DLD1 (cell line): Measurements from ENCODE around the gene HTRA1.

Source experiments
- in situ Hi-C: cut with HindIII; loops from 2 replicates; pipeline ENCODE4 v1.10.0; 2017; ENCODE audit warnings: low sequenced_read_pairs

Gene HTRA1

DNA sequence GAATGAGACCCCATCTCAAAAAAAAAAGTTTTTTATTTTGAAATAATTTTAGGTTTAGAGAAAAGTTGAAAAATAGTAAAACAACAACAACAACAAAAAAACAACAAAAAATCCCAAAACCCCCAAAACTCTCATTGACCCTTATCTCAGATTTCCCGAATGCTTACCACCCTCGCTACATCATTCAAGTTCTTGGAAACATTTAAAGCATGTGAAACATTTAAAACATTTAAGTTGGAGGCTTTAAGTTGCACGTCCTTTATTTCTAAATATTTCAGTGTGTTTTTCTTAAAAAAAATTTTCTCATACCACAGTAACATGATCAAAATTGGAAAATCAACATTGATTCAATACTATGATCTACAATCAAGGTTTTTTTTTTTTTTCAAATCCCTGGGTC, 7.3 kb upstream of the HTRA1 start:
- in situ Hi-C loops, result no loop called here

DNA sequence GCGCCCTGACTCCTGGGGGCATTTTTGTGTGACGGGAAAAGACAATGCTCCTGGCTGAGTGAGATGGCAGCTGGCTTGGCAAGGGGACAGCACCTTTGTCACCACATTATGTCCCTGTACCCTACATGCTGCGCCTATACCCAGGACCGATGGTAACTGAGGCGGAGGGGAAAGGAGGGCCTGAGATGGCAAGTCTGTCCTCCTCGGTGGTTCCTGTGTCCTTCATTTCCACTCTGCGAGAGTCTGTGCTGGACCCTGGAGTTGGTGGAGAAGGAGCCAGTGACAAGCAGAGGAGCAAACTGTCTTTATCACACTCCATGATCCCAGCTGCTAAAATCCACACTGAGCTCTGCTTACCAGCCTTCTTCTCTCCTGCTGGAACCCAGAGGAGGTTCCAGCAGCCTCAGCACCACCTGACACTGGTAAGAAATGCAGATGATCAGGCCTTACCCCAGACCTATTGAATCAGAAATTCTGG, 6.7 kb upstream of the HTRA1 start, which contains the start of gene ARMS2:
Gene ARMS2 (plus strand): TSS at position 51 of the 478 bp plus-strand sequence. CDS start 75 bp downstream, at position 126.
- in situ Hi-C loops, result no loop called here

DNA sequence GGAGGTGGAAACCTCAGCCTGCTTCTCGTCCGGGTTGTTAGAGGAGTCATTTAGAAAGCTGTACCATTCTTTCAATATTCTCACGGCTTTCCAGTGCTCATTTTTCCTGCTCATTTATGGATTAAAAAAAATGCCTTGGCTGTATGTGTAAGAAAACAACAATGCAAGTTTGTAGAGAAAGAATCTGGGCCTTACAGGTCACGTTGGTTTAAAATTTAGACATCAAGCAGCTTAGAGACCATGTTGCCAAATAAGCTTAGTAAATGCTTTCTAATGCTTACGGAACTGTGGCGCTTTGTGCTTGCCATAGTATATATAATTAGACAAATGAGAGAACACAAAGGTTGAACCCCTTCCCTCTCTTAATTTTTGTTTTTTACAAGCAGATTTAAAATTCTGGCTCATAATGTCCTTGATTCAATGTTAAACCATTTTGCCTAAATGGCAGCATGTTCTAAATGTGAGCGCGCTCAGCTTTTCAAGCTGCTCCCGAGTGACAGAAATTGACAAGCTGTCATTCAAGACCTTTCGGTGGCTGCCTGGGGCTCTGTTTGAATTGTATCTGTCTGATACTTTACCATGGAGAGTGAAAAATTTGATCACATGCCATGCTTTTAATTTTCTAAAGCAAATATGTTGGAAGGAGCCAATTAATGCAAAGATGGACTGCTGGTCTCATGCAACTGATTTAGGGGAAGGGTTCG, 5.8 kb upstream of the HTRA1 start:
- in situ Hi-C loops, result no loop called here

DNA sequence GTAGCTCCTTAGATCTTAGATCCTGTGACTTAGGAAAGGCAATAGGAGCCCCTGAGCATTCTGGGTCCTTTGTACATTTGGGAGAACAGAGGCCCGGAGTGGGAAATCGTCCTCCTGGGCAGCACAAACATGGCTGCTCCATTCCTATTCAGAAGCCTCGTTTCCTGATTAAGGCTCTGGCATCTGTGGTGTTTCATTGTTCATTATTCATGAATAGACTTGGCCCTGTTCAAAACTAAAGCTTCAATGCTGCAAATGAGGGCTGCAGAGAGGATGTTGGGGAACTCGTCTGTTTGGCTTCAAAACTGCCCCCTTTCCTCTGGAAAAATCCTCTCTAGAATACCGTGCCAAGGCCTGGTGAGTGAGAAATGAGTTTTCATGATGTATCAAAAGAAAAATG, 3.4 kb upstream of the HTRA1 start:
- in situ Hi-C loops, result no loop called here

DNA sequence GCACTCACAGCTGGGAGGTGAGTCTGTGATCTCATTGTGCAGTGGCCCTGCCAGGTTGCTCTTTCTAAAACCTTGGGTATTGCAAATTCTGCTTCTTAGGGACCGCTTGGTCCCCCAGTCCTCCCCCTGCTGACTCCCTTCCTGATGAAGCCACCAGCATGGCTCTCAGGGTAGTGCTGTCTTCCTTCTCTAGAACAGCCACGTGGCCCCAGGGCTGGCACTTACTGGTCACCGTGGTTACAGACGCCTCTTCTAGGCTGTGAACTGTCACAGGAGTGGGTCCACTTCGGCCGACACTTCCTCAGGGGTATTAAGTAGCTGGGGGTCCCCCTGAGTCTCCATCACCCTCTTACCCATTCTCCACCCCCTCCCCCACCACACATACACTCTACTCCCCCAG, 2.7 kb upstream of the HTRA1 start:
- in situ Hi-C loops, result no loop called here

DNA sequence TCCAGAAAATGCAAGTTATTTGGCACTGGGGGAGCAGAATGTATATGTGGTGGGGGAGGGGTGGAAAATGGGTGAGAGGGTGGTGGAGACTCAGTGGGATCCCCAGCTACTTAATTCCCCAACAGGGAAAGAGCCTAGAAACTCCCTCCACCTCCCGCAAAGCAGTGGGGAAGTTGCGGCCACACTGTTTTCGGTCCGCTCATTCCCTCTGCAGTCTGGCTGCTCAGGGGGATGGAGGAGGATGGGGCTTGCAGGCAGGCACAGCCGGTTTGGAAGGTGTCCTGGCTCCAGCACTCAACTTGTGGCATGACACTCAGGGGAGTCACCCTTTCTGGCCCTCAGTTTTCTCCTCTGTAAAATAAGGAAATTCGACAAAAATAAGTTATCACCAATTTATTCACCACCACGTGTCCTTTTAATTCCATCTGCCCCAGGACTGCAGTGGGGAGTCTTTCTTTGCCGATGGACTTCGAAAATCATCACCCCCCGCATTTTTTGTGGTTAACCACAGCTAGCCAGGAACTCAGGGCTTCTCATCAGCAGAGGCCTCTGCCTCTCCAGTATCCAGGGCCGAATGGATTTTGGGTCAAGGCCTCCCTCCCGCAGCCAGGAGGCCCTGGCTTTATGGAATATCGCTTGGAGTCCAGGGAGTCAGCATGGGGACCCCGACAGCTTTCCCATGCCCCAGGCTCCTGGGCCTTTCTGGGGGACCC, 1.6 kb upstream of the HTRA1 start:
- in situ Hi-C loops, result no loop called here

DNA sequence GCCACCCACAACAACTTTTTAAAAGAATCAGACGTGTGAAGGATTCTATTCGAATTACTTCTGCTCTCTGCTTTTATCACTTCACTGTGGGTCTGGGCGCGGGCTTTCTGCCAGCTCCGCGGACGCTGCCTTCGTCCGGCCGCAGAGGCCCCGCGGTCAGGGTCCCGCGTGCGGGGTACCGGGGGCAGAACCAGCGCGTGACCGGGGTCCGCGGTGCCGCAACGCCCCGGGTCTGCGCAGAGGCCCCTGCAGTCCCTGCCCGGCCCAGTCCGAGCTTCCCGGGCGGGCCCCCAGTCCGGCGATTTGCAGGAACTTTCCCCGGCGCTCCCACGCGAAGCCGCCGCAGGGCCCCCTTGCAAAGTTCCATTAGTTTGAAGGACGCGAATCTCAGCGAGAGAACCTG, 461 bp upstream of the HTRA1 start:
- in situ Hi-C loops, result no loop called here

DNA sequence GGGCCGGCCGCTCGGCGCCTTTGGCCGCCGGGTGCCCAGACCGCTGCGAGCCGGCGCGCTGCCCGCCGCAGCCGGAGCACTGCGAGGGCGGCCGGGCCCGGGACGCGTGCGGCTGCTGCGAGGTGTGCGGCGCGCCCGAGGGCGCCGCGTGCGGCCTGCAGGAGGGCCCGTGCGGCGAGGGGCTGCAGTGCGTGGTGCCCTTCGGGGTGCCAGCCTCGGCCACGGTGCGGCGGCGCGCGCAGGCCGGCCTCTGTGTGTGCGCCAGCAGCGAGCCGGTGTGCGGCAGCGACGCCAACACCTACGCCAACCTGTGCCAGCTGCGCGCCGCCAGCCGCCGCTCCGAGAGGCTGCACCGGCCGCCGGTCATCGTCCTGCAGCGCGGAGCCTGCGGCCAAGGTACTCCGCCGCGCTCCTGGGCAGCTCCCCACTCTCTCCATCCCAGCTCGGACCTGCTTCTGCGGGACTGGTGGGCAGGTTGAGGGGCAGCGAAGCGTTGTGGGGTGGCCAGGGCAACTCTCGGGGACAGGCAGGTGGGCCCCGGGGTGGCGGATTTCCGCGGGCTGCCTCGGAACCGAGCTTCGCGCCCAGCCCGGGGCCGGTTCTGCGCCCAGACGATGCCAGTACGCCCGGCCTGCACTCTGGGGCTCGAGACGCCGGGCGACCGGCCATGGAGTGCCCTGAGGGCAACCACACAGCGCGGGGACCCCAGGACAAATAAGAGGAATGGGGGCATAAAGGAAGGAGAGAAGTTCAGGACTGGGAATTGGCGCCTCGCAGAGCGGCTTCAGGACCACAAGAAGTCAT, 578 bp downstream of the HTRA1 start:
- in situ Hi-C loops, result no loop called here

DNA sequence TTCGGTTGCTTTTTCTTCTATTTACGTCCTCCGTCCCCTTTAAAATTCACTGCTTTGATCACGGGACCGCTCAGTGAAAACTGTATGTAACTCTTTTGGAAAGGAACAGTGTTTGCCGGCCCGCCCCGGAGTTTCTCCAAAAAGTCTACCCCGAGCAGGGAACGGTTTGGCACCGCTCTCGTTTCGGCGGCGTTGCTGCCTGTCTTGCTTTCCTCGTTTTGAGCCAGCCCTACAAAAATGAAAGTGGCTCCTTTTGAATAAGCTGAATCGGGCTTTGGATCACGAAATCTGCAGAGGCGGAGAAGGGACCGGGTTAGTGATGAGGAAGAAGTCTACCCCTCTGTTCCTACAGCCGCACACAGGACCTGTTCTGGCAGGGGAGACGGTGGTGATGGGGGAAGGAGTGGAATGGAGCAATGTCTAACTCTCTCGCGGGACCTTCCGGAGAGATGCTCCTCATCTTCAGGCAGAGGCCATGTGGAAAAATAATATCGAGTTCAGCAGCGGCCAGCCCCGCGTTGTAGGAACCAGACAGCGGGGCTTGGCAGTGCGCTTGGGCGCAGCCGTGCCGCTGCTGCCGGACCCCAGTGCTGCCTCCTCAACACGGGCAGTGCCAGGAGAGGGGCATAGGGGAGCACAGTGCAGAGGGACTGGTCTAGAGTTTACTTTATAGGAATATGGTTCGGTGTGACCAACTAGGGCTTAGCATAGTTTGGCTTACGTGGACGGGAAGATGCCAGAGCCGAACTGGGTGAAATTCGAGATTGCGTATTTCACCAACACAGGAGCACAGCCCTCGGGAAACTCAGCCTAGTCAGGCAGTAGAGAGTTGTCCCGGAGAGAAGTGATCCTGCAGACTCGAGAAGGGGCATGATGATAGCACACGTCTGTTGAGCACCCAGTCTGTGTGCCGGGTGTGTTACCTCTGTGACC, 1.4 kb downstream of the HTRA1 start:
- in situ Hi-C loops, result no loop called here

DNA sequence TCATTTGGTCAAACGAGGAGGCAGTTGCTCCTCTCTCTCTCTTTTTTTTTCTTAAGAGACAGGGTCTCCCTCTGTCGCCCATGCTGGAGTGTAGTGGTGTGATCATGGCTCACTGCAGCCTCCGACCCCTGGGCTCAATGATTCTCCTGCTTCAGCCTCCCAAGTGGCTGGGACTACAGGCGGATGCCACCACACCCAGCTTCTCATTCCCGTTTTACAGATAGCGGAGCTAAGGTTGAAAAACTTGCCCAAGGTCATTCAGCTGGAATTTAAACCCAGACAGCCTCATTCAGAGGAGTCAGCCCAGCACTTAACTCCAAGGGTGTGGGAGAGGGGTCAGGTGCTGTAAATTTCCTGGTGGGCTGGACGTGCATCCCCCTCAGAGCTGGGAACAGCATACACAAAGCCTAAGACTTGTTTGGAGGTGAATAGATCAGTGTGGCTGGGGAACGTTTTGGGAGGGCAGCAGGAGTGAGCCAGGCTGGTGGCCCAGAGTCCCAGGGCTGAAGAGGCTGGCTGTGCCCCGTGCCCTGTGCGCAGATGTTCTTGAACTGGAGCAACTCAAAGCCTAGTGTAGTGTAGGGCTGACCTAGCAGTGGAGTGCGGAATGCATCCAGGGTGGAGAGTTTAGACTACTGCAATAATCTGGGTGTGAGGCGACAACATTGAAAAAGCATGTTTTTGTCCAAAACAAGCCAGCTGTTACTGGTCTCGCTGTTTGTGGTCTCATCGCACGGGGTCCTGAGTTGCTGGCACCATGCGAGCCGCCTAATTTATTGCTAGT, 2.3 kb downstream of the HTRA1 start:
- in situ Hi-C loops, result no loop called here

DNA sequence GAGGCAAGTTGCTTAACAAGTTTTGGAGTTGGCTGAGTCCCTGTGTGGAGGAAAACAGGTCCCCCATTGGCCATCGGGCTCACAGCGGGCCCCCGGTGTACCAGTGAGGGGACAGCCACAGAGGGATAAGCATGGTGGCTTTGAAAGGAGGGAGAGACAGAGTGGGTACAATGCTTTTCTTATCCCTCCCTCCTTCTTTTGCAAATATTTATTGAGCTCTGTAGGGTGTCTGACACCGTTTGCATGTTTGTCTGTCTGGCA, 2.8 kb downstream of the HTRA1 start:
- in situ Hi-C loops, result no loop called here

DNA sequence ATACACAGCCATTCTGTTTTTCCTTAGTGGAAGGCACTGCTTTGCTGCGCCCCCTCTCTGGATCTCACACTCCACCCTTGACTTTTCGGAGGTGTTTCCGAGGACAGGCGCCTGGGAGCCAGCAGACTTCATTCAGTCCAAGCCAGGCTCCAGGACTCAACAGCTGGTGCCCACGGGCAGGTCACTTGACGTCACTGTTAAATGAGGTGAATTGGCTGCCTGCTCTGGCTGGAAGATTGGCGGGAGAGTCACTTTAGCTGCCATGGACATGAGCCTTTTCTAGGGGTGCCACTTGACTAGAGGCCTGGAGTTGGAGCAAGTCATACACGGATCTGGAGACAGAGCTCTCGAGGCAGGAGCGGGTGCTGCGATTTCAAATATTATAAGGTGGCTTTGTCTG, 3.2 kb downstream of the HTRA1 start:
- in situ Hi-C loops, result no loop called here

DNA sequence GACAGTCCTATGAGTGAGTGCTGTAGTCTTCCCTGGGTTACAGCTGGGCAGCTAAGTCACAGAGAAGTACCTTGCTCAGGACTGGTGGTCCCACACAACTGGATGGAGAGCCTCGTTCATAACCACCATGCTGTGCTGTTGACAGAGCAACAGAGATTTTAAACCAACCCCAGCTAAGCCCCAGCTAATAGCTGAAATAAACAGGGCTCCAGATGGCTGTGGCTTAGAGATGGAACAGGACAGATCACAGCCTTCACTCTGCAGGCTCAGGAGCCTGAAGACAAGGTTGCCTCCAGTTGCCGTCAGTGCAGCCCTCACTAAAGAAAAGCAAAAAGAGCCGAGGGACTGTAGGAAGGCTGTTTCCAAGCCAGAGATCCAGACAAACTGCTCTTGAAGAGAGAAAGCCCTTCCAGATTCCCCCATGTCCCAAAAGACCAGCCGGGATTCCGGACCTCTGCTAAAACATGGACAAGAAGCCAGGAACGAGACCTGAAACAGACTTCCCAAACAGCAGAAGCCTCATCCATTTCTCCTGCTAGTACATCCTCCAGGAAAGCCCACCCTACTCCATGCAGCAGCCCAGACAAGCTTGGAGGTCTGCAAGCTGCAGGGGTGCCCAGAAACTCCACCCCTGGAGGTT, 4.2 kb downstream of the HTRA1 start:
- in situ Hi-C loops, result no loop called here

DNA sequence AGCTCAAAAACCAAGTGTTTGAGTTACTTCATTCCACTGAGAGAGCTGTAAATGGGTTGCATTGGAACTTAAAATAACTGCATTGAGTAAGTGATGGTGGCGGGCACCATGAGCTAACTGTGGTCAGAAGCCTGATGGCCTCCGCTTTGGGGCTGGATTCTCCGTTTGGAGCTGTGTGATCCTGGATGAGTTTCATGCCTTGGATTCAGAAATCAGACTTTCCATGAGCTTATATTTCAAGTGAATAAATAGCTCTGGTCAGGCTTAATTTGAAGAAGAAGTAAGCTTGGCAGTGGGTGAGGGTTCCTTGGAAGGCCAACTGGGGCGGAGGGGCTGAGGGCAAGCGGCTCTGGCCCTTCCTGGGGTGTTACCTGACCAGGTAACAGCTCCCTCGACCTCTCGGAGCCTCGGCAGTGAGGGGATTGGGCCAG, 5.6 kb downstream of the HTRA1 start:
- in situ Hi-C loops, result no loop called here

DNA sequence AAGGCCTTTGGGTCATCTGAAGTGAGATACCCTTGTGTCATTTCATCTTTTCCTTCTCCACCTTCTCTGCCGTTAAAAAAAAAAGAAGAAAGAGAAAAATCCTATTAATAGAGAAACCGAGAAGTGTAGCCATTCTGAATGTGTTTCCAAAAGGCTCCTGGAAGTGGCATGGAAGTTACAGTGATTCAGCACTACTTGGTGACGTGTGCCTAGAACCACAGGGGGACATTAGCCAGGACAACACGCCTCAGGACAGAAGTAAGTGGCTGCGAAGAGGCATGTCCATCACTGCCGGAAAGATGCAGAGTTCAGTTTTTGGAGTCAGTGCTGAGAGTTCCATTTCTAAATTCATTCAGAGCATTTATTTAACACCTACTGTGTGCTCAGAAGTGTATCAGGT, 6.3 kb downstream of the HTRA1 start:
- in situ Hi-C loops, result no loop called here

DNA sequence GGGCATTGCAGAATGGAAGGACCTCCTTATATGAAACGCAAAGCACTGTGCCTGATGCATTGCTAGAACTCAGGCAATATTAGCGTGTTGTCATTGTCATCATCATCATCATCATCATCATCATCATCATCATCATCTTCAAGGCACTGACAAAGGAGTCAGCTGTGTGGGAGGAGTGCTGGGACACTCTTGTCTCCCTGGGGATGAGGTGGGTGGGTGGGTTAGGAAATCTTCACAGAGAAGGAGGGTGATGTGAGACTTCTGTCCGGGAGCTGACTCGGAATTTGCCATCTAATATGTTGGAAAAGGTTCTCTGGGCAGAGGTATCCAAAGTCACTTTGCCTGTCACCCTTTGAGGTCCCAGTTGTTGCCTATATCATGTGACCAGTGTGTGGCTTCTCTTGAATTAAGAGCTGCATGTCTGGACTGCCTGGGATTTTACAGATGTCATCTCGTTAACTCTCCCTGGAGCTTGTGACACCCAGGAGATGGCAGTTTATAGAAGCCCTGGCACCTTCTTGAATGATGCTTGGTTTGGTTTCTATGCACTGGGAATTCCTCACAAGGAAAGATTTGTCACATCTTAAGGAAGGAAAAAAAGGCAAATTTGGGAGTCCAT, 7.1 kb downstream of the HTRA1 start:
- in situ Hi-C loops, result no loop called here

DNA sequence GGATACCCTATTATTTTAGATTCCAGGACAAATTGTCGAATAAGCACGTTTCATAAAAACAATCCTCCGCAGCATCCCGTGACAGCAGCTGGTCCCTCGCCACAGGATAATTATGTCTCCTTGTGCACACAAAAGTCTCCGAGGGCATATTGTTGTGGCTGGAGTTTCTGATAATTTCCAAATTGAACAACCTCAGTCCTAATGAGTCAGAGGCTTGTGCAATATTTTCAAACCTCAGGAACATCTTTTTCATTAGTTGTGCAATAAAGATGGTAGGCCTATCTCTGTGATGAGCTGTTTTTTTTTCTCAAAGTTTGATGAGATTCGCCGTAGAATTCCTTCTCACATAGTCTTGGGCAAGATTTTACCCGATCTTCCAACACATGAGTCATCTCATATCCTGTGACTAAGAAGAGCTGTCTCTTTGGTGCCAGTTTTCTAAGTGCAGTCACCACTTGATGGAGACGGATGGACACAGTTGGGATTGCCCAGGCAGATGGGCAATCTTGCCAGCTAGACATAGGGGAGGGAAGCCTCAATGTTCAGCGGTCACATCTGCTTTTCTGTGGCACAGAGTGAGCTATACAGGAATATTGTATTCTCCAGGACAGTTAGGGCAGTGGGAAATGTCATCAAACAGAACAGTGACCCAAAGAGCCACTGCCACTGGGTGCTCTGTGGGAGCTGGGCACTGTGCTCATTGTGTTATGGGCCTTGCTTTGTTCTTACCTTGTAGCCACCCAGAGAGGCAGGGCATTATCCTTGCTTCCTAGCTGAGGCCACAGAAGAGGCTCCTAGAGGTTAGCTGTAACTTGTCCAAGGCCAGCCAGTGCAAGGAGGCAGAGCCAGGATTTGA, 7.8 kb downstream of the HTRA1 start:
- in situ Hi-C loops, result no loop called here

DNA sequence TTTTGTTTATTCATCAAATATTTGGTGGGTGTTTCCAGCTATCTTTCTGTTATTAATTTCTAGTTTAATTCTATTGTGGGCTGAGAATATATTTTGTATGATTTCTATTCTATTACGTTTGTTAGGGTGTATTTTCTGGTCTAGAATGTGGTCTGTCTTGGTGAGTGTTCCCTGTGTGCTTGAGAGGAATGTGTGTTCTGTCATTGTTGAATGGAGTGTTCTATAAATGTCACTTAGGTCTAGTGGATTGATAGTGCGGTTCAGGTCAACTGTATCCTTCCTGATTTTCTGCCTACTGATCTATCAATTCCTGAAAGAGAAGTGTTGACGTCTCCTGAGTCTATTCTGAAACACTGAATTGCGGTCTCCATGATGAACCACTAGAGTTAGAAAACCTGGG, 8.5 kb downstream of the HTRA1 start:
- in situ Hi-C loops, result no loop called here
